OCI-LY3 (cell line): Measurements from ENCODE around the gene LRP11.

ENCODE experiments used
- CTCF ChIP-seq: fragments of 200-600, 300-600 bp; sonication (generic); IDR thresholded peaks from 2 replicates; pipeline ENCODE4 v1.5.1; 2014; ENCODE audit warnings: antibody characterized with exemption, low read length, low read depth
- EZH2phosphoT487 ChIP-seq: fragments of 200-600 bp; shearing (Covaris generic); IDR thresholded peaks from 2 replicates; pipeline ENCODE4 v1.6.1; 2018; ENCODE audit warnings: antibody characterized with exemption, mixed run types, low read depth

- no peak for TF ChIP-seq CTCF
- no peak for TF ChIP-seq EZH2phosphoT487
Observed at GRCh38 chr6:149823013-149823412, 41.1 kb downstream of the LRP11 start.
